Germinal center (tissue), 1 donor: ENCODE data around the gene MAST4.

Experiments
- DNase-seq: peaks from one replicate; pipeline ENCODE4 v3.0.0; 2012; ENCODE audit warnings: mixed read lengths, low spot score

The MAST4 gene

DNA sequence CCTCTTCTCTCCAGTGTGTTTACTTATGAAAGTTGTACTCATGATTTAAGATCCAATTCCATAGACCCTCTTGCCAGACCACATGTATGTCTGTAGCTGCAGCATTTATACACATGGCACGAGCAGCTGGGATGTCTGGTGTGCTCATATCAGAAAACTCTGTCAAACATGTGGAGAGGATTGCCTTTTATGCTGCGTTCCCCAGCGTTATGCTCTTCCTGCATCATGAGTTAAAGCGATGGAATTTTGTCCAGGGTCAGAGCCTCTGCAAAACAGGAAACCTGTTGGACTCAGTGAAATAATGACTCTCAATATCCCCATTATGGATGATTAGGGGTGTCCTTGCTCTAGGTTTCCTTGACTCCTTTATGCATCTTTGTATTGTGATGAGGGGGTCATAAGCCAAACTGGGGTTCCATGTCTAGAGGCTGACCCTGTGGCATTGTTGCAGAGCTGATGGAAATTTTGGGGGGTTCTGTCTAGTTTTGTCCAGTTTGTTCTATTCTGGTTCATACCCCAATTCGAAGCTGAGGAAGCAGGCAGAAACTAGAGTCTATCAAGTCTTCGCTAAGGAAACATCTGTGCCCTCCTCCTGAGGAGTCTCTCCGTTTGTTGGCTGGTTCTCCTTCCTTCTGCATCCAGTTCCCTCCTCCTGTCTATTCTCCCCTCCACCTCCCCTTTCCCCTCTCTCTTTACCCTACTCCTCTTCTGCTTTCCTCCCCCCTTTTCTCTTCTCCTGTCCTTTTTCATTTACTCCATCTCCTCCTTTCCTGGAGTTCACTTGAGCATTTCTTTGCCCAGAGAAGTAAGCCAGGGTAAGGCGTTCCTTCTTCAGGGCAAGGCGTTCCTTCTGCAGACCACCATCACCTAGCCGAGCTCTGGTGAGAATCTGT lies 252.8 kb downstream of the MAST4 start:
- DNase-seq: no peak

DNA sequence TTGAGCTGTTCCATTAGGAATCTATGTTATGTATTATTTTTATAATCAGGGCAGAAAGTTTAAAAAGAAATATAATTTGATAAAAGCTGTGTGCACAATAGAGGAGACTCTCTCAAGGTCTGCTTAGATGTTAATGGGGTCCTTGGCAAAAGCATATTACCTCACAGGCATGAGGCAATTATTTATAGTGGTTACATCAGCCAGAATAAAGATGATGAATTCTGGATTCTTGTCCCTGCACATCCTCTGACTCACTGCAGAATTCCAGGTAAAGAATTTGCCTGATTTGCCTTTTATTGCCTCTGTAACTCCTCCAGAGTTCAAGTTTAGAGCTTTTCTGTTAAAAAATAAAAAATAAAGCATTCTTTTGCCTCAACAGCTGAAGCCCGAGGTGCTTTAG lies 253.6 kb downstream of the MAST4 start:
- no peak for DNase-seq

GRCh38 chr5:66850354-66851075 lies 254.3 kb downstream of the MAST4 start:
- no peak for DNase-seq

- no peak for DNase-seq
These were observed 255.1 kb downstream of the MAST4 start for GRCh38 chr5:66851306-66851705.

DNA sequence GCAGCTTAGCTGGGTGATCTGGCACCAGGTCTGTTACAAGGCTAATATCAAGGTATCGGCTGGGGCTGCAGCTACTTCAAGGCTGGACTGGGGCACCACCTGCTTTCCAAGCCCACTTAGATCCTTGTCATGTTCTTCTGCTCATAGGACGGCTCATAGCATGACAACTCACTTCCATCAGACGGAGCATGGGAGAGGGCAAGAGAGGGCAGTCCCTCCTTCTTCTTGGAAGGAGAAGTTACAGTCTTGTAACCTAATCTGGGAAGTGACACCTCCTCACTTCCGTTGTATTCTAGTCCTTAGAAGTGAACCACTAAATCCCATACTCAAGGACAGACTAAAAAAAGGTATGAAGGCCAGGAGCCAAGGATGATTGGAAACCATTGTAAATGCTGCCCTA lies 258.2 kb downstream of the MAST4 start:
- DNase-seq: no peak

DNA sequence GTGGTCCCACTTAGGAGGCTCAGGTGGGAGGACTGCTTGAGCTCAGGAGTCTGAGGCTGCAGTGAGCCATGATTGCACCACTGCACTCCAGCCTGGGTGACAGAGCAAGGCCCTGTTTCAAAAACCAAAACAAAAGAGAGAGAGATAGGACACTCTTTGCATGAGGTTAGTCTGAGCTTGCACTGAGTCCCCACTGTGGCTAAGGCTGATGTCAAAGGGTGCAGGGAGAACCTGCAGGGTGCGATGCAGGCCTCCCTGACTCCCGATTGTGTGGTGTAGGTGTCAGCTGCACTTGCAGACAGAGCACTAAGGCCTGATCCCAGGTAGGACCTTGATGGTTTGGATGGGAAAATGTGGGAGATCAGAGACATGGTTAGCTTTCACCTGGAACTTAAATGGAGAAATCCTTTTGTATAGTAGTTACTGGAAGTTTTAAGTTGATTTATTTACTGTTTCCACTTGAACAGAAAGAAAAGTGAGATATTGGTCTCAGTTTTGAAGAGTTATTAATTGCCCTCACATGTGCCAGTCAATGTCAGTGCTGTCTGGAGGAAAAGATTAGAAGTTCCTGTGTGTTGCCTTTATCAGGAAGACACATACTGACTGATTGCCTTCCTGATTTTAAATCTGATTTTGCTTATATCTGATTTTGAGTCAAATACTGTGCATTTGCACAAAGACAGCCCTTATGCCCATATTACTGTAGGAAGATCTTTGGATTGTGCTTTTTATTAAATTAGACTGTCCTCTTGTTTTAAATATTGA lies 260.0 kb downstream of the MAST4 start:
- DNase-seq: no peak

DNA sequence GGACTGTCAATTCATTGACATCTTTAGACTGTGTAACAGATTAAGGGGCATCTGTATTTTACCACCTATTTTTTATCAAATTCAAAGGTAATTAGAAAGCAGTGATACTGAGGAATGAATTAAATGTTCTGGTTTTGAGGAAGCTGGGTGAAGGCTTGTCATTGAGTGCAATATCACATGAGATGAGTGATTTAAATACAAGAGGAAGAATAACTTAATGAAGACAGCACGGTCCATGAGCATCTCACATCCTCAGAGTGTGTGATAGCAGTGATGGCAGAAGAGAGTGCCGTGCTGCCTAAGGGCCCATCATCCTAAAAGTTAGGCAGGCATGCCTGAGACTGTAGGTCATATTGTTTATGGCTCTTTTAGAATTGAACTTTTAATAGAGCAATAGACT lies 263.3 kb downstream of the MAST4 start:
- DNase-seq: no peak

DNA sequence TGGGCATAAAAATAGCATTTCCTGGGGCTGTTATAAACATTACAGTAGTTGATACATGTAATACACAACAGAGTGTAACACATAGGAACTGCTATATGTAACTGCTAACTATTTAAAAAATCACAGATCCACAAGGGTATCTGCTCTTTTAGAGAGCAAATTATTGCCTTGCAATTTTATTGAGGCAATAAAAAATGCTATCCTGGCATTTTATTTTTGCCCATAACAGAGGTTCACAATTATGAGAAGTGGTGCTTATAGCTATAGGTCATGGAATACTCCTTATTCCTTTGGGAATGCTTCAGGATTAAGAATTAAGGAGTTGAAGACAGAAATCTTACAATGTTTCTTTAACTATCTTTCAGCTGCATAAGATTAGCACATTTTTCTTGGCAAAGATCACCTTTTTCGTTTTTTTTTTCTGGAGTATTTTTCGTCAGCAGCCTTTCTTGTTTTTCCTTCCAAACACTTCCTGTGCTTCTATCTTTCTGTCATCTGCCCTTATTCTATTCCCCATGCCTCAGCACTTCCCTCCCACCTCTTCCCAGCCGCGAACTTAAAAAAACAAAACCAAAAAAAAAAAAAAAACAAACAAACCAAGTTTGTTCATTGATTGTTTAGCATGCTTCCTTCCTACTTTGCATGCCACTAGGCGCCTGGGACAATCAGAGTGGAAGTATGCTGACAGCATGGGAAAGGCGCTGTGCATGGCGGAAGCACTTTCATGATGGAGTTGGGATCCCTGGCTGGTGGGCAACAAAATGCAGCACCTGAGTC lies 264.2 kb downstream of the MAST4 start:
- DNase-seq: no peak

DNA sequence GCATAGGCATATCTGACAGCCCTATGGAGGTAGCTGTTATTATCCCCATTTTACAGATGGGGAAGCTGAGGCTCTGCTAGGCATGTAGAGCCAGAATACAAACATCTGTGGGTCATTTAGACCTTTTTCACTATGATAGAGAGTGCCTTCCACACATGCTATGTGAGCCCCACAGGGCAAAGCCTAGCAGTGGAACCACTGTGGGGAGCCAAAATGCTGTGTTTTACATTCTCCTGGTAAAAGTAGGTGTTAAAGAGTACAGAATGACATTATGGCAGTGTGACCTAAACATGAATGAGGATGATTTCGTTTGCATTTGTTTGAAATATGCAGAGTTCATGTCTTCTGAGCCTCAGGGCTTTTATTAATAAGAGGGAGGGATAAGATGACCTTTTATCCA lies 265.2 kb downstream of the MAST4 start:
- no peak for DNase-seq

DNA sequence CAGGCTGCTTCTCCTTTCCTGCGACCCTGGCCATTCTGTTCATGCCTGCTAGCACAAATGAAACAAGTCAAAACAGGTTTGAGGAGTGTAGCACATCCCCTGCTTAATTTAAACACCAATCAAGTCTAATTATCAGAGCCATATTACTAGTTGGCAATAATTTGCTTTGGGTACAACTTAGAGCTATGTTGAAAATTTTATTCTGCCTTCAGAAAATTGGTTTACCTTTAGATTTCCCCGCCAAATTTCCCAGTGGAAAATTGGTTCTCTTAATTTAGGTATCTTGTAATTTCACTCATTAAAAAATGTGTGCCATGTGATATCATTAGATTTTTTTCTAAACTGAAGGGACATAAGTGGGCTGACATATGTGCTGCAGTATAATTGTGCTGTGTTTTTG lies 265.8 kb downstream of the MAST4 start:
- DNase-seq: no peak

DNA sequence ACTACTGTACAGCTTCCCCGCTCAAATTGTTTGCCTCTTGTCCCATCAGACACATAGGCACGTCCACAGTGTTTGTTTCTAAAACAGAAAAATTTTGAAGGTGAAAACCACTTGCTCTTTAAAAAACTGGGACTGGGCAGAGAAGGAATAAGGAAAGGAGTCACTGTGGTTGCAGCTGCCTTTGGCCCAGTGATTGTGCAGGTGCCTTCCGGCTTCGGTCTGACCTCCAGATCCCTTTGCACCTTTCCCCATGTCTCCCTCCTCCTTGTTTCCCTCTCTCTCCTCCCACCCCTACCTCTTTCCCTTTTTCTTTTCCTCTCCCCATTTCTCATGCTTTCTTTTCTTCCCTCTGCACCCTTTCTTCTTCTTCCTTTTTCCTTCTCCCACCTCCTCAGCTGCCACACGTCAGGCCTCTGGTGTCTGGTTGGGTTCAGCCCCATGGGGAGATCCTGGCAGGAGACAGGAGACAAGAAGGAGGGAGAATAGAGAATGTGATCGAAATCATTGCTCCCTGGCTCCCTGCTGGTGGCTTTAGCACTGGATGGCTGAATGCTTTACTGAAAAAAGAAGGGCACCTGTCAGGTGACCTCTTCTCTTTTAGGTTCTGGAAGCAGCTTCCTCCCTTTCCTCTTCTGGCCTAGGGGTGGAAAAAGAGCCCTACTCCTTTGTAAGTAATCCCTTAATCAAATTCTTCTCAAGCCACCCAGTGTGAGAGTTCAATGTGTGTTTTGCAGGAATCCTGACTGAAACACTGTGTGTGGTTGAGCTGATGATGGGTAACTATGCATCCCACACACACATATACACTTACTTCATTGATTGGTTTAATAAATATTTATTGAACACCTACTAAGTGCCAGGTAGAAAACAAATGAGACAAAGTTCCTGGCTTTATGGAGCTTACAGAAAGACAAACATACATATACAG lies 267.3 kb downstream of the MAST4 start:
- no peak for DNase-seq

DNA sequence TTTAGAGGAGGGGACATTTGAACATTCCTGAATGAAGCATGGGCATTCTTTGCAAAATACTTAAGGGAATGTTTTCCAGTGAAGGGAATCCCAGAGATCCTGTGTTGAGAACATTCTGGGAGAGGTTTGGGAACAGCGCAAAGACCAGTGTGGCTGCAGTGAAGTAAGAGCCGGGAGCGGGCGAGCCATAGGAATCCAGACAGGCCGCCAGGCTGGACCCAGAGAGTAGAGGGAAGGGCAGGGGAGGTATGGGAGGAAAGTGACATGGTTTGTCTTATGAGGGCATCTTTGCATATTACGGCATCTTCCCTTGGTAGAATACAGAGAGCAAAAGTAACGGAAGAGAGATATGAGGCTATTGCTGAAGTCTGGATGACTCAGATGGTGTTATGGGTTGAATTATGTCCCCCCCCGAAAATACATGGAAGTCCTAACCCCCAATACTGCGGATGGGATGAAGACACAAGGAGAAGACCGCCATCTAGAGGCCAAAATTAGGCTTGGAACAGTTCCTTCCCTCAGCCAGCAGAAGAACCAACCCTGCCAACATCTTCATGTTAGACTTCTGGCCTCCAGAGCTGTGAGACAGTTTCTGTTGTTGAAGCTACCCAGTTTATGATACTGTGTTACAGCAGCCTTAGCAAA lies 268.2 kb downstream of the MAST4 start:
- DNase-seq: no peak

- no peak for DNase-seq
These were observed 271.6 kb downstream of the MAST4 start for GRCh38 chr5:66867618-66868322.

DNA sequence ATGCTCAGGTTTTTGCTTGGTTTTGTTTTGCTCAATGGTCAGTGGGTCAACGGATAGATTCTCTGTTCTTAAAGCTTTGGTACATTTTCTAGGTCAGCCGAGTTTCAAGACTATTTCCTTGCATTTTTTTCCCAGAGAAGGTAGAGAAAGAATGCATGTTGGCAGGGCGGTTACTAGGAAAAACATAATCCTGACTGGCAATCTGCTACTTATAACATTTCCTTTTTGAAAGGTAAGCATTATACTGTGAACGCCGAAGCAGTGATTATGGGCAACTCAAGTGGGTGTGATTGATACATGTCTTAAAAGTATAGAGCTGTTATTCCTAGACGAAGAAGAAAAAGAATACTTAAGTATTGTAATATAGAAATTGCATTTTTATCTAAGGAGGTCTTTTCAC lies 273.2 kb downstream of the MAST4 start:
- no peak for DNase-seq

- DNase-seq: no peak
These were observed 274.5 kb downstream of the MAST4 start for GRCh38 chr5:66870708-66871107.

GRCh38 chr5:66871651-66872050 lies 275.5 kb downstream of the MAST4 start:
- DNase-seq: no peak

DNA sequence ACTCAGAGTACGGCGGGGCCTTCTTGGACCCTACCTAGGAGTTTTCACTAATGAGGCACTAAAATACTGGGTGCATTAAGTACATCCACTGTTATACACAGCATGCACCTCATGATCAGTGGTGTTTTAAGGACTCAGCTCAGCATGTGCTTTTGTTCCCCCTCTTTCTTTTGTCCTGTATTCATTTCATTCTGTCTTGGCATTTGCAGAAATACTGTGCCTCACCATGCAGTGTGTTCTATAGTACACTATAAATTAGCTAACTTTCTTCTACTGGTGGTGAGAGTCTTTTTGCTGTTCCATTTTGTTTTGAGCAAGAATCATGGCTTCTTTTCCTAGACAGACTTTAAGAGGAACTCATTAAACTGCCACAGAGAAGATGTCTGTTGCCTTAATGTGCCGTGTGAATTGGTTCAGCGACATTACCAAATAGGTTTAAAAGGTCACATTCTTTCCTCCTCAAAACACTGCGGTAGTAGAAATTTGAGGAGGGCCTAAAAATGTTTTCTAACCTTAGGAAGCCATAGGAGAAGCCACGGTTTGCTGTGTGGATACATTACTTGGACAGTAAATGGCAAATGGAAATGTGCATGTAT lies 276.6 kb downstream of the MAST4 start:
- no peak for DNase-seq

DNA sequence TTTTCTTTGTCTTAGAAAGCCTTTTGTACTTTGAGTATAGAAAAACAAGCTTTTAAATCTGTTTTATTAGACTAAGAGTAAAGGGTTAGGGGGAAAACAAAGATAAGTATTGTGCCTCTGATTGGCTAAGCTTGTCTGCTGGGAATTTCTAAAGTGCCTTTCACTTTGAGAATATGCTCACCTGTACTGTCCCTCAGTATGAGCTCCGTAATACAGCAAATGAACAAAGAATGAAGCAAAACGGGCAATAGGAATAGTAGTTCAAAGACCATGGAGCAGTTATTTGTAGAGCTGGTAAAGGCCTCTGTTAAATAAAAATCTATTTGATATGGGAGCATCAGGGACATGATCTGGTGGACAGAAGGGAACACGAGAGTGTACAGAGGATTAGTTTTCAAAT lies 277.8 kb downstream of the MAST4 start:
- DNase-seq: no peak

GRCh38 chr5:66875315-66875714 lies 279.1 kb downstream of the MAST4 start:
- no peak for DNase-seq
